ENCODE results near the gene LARGE2. TPM values are rescaled to one million over a fixed set of nuclear protein-coding genes. Genes with fewer than 3 reads are reported as not detected.

LARGE2 gene
- polyA plus RNA-seq, 2 donors, result 20.7 to 45.8 TPM

- 86% methylated on average over 9 of the region's 9 CpGs for WGBS, 2 donors
- Histone ChIP-seq H3K27ac (ENCODE audit: low read depth in 2 of 2, low read length in 1 of 2) (no peak overlapping the region), H3K4me1 (ENCODE audit: control insufficient read depth in 2 of 2, insufficient read depth in 2 of 2, low read length in 1 of 2) (peaks cover 2 to 11% of the 10 kb centered on the region in 2 donors), H3K4me3 (ENCODE audit: low read depth in 1 of 2, low read length in 2 of 2) (no peak overlapping the region), H3K9me3 (ENCODE audit: control insufficient read depth in 2 of 2, insufficient read depth in 1 of 2, low read depth in 1 of 2, low read length in 1 of 2) (no peaks in the 10 kb centered on the region), H3K36me3 (ENCODE audit: control insufficient read depth in 2 of 2, insufficient read depth in 2 of 2, low read length in 1 of 2) (peaks cover 20 to 49% of the 10 kb centered on the region in 2 donors), H3K27me3 (ENCODE audit: control insufficient read depth in 1 of 2, insufficient read depth in 2 of 2, low read length in 2 of 2) (no peaks in the 10 kb centered on the region)
Measured at GRCh38 chr11:45910623-45911022, 11.8 kb upstream of the LARGE2 start.

- H3K27me3 ChIP-seq (ENCODE audit: control insufficient read depth in 1 of 2, insufficient read depth in 2 of 2, low read length in 2 of 2), result no peaks in the 10 kb centered on the region
- no peak overlapping the region for H3K4me3 ChIP-seq (ENCODE audit: low read depth in 1 of 2, low read length in 2 of 2)
- H3K27ac ChIP-seq (ENCODE audit: low read depth in 2 of 2, low read length in 1 of 2), result no peak overlapping the region
- H3K36me3 ChIP-seq (ENCODE audit: control insufficient read depth in 2 of 2, insufficient read depth in 2 of 2, low read length in 1 of 2), result peaks cover 20 to 49% of the 10 kb centered on the region in 2 donors
- WGBS, 2 donors, result 94 to 99% methylated on average over 19 of the region's 19 CpGs
- H3K4me1 ChIP-seq (ENCODE audit: control insufficient read depth in 2 of 2, insufficient read depth in 2 of 2, low read length in 1 of 2), result peaks cover 0 to 6% of the 10 kb centered on the region in 2 donors
- no peaks in the 10 kb centered on the region for H3K9me3 ChIP-seq (ENCODE audit: control insufficient read depth in 2 of 2, insufficient read depth in 1 of 2, low read depth in 1 of 2, low read length in 1 of 2)
Measured at GRCh38 chr11:45913514-45913913, 8.9 kb upstream of the LARGE2 start.

- Histone ChIP-seq H3K4me3 (ENCODE audit: low read depth in 1 of 2, low read length in 2 of 2) (no peak overlapping the region), H3K4me1 (ENCODE audit: control insufficient read depth in 2 of 2, insufficient read depth in 2 of 2, low read length in 1 of 2) (peaks cover 0 to 8% of the 10 kb centered on the region in 2 donors), H3K36me3 (ENCODE audit: control insufficient read depth in 2 of 2, insufficient read depth in 2 of 2, low read length in 1 of 2) (peaks cover 20 to 46% of the 10 kb centered on the region in 2 donors), H3K27me3 (ENCODE audit: control insufficient read depth in 1 of 2, insufficient read depth in 2 of 2, low read length in 2 of 2) (no peaks in the 10 kb centered on the region), H3K27ac (ENCODE audit: low read depth in 2 of 2, low read length in 1 of 2) (no peak overlapping the region), H3K9me3 (ENCODE audit: control insufficient read depth in 2 of 2, insufficient read depth in 1 of 2, low read depth in 1 of 2, low read length in 1 of 2) (no peaks in the 10 kb centered on the region)
- WGBS, 2 donors, result 91 to 92% methylated on average over 22 of the region's 22 CpGs
Measured at GRCh38 chr11:45913942-45914635, 8.4 kb upstream of the LARGE2 start.

GRCh38 chr11:45915446-45915845 lies 7.0 kb upstream of the LARGE2 start:
- H3K4me1 ChIP-seq (ENCODE audit: control insufficient read depth in 2 of 2, insufficient read depth in 2 of 2, low read length in 1 of 2), result peaks cover 0 to 14% of the 10 kb centered on the region in 2 donors
- 88 to 89% methylated on average over 13 of the region's 13 CpGs for WGBS, 2 donors
- no peaks in the 10 kb centered on the region for H3K9me3 ChIP-seq (ENCODE audit: control insufficient read depth in 2 of 2, insufficient read depth in 1 of 2, low read depth in 1 of 2, low read length in 1 of 2)
- H3K27ac ChIP-seq (ENCODE audit: low read depth in 2 of 2, low read length in 1 of 2), result no peak overlapping the region
- peaks cover 20 to 36% of the 10 kb centered on the region in 2 donors for H3K36me3 ChIP-seq (ENCODE audit: control insufficient read depth in 2 of 2, insufficient read depth in 2 of 2, low read length in 1 of 2)
- no peak overlapping the region for H3K4me3 ChIP-seq (ENCODE audit: low read depth in 1 of 2, low read length in 2 of 2)
- H3K27me3 ChIP-seq (ENCODE audit: control insufficient read depth in 1 of 2, insufficient read depth in 2 of 2, low read length in 2 of 2), result no peaks in the 10 kb centered on the region

- Histone ChIP-seq H3K27me3 (ENCODE audit: control insufficient read depth in 1 of 2, insufficient read depth in 2 of 2, low read length in 2 of 2) (no peaks in the 10 kb centered on the region), H3K27ac (ENCODE audit: low read depth in 2 of 2, low read length in 1 of 2) (peak overlapping the region; percentile 92 to 96), H3K4me3 (ENCODE audit: low read depth in 1 of 2, low read length in 2 of 2) (peak overlapping the region; percentile 90 to 92), H3K9me3 (ENCODE audit: control insufficient read depth in 2 of 2, insufficient read depth in 1 of 2, low read depth in 1 of 2, low read length in 1 of 2) (no peaks in the 10 kb centered on the region), H3K36me3 (ENCODE audit: control insufficient read depth in 2 of 2, insufficient read depth in 2 of 2, low read length in 1 of 2) (peaks cover 13 to 26% of the 10 kb centered on the region in 2 donors), H3K4me1 (ENCODE audit: control insufficient read depth in 2 of 2, insufficient read depth in 2 of 2, low read length in 1 of 2) (peaks cover 2 to 14% of the 10 kb centered on the region in 2 donors)
- 3% methylated on average over 14 to 16 of the region's 16 CpGs for WGBS, 2 donors
Measured at GRCh38 chr11:45917286-45917622, 5.2 kb upstream of the LARGE2 start.

- Histone ChIP-seq H3K27ac (ENCODE audit: low read depth in 2 of 2, low read length in 1 of 2) (peak within 1 kb of the TSS; percentile 92 to 96), H3K4me1 (ENCODE audit: control insufficient read depth in 2 of 2, insufficient read depth in 2 of 2, low read length in 1 of 2) (peaks cover 2 to 14% of the 10 kb centered on the region in 2 donors), H3K4me3 (ENCODE audit: low read depth in 1 of 2, low read length in 2 of 2) (peak within 1 kb of the TSS; percentile 90 to 92), H3K36me3 (ENCODE audit: control insufficient read depth in 2 of 2, insufficient read depth in 2 of 2, low read length in 1 of 2) (peaks cover 13 to 26% of the 10 kb centered on the region in 2 donors), H3K27me3 (ENCODE audit: control insufficient read depth in 1 of 2, insufficient read depth in 2 of 2, low read length in 2 of 2) (no peaks in the 10 kb centered on the region), H3K9me3 (ENCODE audit: control insufficient read depth in 2 of 2, insufficient read depth in 1 of 2, low read depth in 1 of 2, low read length in 1 of 2) (no peaks in the 10 kb centered on the region)
- 0% methylated on average over 45 of the region's 45 CpGs for WGBS, 2 donors
Measured at GRCh38 chr11:45917623-45918330, 4.7 kb upstream of the LARGE2 start, which contains the start of gene PEX16. Gene PEX16 (minus strand): TSS chr11:45917877. CDS start chr11:45917811, 66 bp downstream.

GRCh38 chr11:45918331-45918941 lies 4.0 kb upstream of the LARGE2 start:
- Histone ChIP-seq H3K27me3 (ENCODE audit: control insufficient read depth in 1 of 2, insufficient read depth in 2 of 2, low read length in 2 of 2) (no peaks in the 10 kb centered on the region), H3K9me3 (ENCODE audit: control insufficient read depth in 2 of 2, insufficient read depth in 1 of 2, low read depth in 1 of 2, low read length in 1 of 2) (no peaks in the 10 kb centered on the region), H3K27ac (ENCODE audit: low read depth in 2 of 2, low read length in 1 of 2) (peak overlapping the region; percentile 86 to 96), H3K4me1 (ENCODE audit: control insufficient read depth in 2 of 2, insufficient read depth in 2 of 2, low read length in 1 of 2) (peaks cover 2 to 18% of the 10 kb centered on the region in 2 donors), H3K4me3 (ENCODE audit: low read depth in 1 of 2, low read length in 2 of 2) (peak overlapping the region; percentile 56 to 90), H3K36me3 (ENCODE audit: control insufficient read depth in 2 of 2, insufficient read depth in 2 of 2, low read length in 1 of 2) (peaks cover 12 to 21% of the 10 kb centered on the region in 2 donors)
- WGBS, 2 donors, result 0 to 1% methylated on average over 38 of the region's 38 CpGs

- peaks cover 2 to 19% of the 10 kb centered on the region in 2 donors for H3K4me1 ChIP-seq (ENCODE audit: control insufficient read depth in 2 of 2, insufficient read depth in 2 of 2, low read length in 1 of 2)
Measured at GRCh38 chr11:45918962-45919675, 3.3 kb upstream of the LARGE2 start.

More at GRCh38 chr11:45918962-45919675, 3.3 kb upstream of the LARGE2 start:
- peaks cover 5 to 14% of the 10 kb centered on the region in 2 donors for H3K36me3 ChIP-seq (ENCODE audit: control insufficient read depth in 2 of 2, insufficient read depth in 2 of 2, low read length in 1 of 2)
- H3K9me3 ChIP-seq (ENCODE audit: control insufficient read depth in 2 of 2, insufficient read depth in 1 of 2, low read depth in 1 of 2, low read length in 1 of 2), result no peaks in the 10 kb centered on the region
- WGBS, 2 donors, result 63 to 68% methylated on average over 7 of the region's 7 CpGs
- peak overlapping the region in 1 of 2 donors; percentile 90 for H3K4me3 ChIP-seq (ENCODE audit: low read depth in 1 of 2, low read length in 2 of 2)
- peak overlapping the region in 1 of 2 donors; percentile 96 for H3K27ac ChIP-seq (ENCODE audit: low read depth in 2 of 2, low read length in 1 of 2)
- no peaks in the 10 kb centered on the region for H3K27me3 ChIP-seq (ENCODE audit: control insufficient read depth in 1 of 2, insufficient read depth in 2 of 2, low read length in 2 of 2)

Measured in esophagus (tissue), 2 donors.